Neural cell (in vitro differentiated cells): Measurements from ENCODE around the gene UNC119B. TPM values are rescaled to one million over a fixed set of nuclear protein-coding genes. Genes with fewer than 3 reads are reported as not detected.

Experiments used
- H2AFZ ChIP-seq: fragments of 200-600, 300-800 bp; sonication (generic), shearing (Covaris generic); 2 replicates; pipeline ENCODE4 v1.6.0; 2014; ENCODE audit warnings: low read depth, mild to moderate bottlenecking, antibody characterized with exemption, low read length, moderate library complexity
- H3F3A ChIP-seq: fragments of 200-600 bp; shearing (Covaris generic); 2 replicates; pipeline ENCODE4 v1.6.1; 2016; ENCODE audit warnings: mild to moderate bottlenecking, moderate library complexity, mixed read lengths, antibody characterized with exemption, low read length; ENCODE audit not compliant: insufficient read depth, poor library complexity, severe bottlenecking
- H3K27ac ChIP-seq: fragments of 200-600, 300-800 bp; sonication (generic), shearing (Covaris generic); 2 replicates; pipeline ENCODE4 v1.5.1; 2014; ENCODE audit warnings: mild to moderate bottlenecking, low read length, moderate library complexity
- H3K27me3 ChIP-seq: fragments of 300-800, 200-600 bp; sonication (generic), shearing (Covaris generic); 2 replicates; pipeline ENCODE4 v1.6.0; 2014; ENCODE audit warnings: mild to moderate bottlenecking, low read depth, low read length, moderate library complexity; ENCODE audit not compliant: insufficient read depth
- H3K36me3 ChIP-seq: fragments of 300-800, 200-600 bp; sonication (generic), shearing (Covaris generic); 2 replicates; pipeline ENCODE4 v1.5.1; 2014; ENCODE audit warnings: mild to moderate bottlenecking, antibody characterized with exemption, low read length, moderate library complexity; ENCODE audit not compliant: insufficient read depth
- H3K4me2 ChIP-seq: fragments of 300-800, 200-600 bp; sonication (generic), shearing (Covaris generic); 2 replicates; pipeline ENCODE4 v1.6.0; 2014; ENCODE audit warnings: mild to moderate bottlenecking, low read length
- H3K4me3 ChIP-seq: fragments of 300-800, 200-600 bp; sonication (generic), shearing (Covaris generic); 2 replicates; pipeline ENCODE4 v1.5.1; 2014; ENCODE audit warnings: mild to moderate bottlenecking, low read length, moderate library complexity
- H3K79me2 ChIP-seq: fragments of 200-600 bp; shearing (Covaris generic); replicated peaks from 2 replicates; pipeline ENCODE4 v1.6.0; 2014; ENCODE audit warnings: mild to moderate bottlenecking, low read length, moderate library complexity; ENCODE audit not compliant: insufficient read depth
- H3K9ac ChIP-seq: fragments of 300-800, 200-600 bp; sonication (generic), shearing (Covaris generic); 2 replicates; pipeline ENCODE4 v1.6.1; 2016; ENCODE audit warnings: mild to moderate bottlenecking, low read length, mixed read lengths
- H3K9me2 ChIP-seq: fragments of 200-600 bp; shearing (Covaris generic); 2 replicates; pipeline ENCODE4 v1.6.1; 2016; ENCODE audit warnings: mild to moderate bottlenecking, low read length, mixed read lengths; ENCODE audit not compliant: insufficient read depth
- H3K9me3 ChIP-seq: fragments of 200-600, 300-800 bp; sonication (generic), shearing (Covaris generic); 2 replicates; pipeline ENCODE4 v1.6.1; 2016; ENCODE audit warnings: mild to moderate bottlenecking, mixed run types, low read length, moderate library complexity, mixed read lengths
- H4K20me1 ChIP-seq: fragments of 200-600 bp; shearing (Covaris generic); 2 replicates; pipeline ENCODE4 v1.6.1; 2016; ENCODE audit warnings: mild to moderate bottlenecking, mixed run types; ENCODE audit not compliant: insufficient read depth
- CTCF ChIP-seq: fragments of 450-650 bp; IDR thresholded peaks from 2 replicates; pipeline ENCODE4 v1.5.1; 2014; ENCODE audit warnings: antibody characterized with exemption, mild to moderate bottlenecking, moderate library complexity; ENCODE audit not compliant: poor library complexity, severe bottlenecking
- EP300 ChIP-seq: fragments of 450-650 bp; conservative IDR thresholded peaks from 2 replicates; pipeline ENCODE4 v1.6.1; 2014; ENCODE audit warnings: antibody characterized with exemption, mild to moderate bottlenecking, moderate library complexity; ENCODE audit not compliant: poor library complexity, severe bottlenecking
- EZH2 ChIP-seq: fragments of 200-600, 300-800 bp; shearing (Covaris generic), sonication (generic); IDR thresholded peaks from 2 replicates; pipeline ENCODE4 v1.6.1; 2014; ENCODE audit warnings: antibody characterized with exemption, low read length, borderline replicate concordance, mild to moderate bottlenecking; ENCODE audit not compliant: insufficient read depth, poor library complexity, severe bottlenecking
- MXI1 ChIP-seq: fragments of 450-650 bp; conservative IDR thresholded peaks from 2 replicates; pipeline ENCODE4 v1.6.1; 2014; ENCODE audit warnings: antibody characterized with exemption, mild to moderate bottlenecking; ENCODE audit not compliant: poor library complexity, severe bottlenecking
- POLR2AphosphoS5 ChIP-seq: IDR thresholded peaks from 2 replicates; pipeline ENCODE4 v1.6.1; 2012
- RAD21 ChIP-seq: fragments of 450-650 bp; conservative IDR thresholded peaks from 2 replicates; pipeline ENCODE4 v1.6.1; 2014; ENCODE audit warnings: antibody characterized with exemption, mild to moderate bottlenecking, moderate library complexity
- REST ChIP-seq: IDR thresholded peaks from 2 replicates; pipeline ENCODE4 v1.6.1; 2012; ENCODE audit warnings: borderline replicate concordance
- SMC3 ChIP-seq: fragments of 450-650 bp; conservative IDR thresholded peaks from 2 replicates; pipeline ENCODE4 v1.6.1; 2014; ENCODE audit warnings: antibody characterized with exemption, mild to moderate bottlenecking, moderate library complexity; ENCODE audit not compliant: poor library complexity
- TAF1 ChIP-seq: IDR thresholded peaks from 2 replicates; pipeline ENCODE4 v1.6.1; 2012; ENCODE audit warnings: low read depth
- polyA plus RNA-seq: library from polyadenylated mRNA; depleted of rRNA; stranded (reverse); fragments of >200 nt; gene quantifications from 2 replicates; pipeline ENCODE4 v1.2.3, GENCODE V29; 2014

Gene UNC119B
- polyA plus RNA-seq, 1 donor from 2014 or later: 17.3 TPM

- H3K4me3 ChIP-seq: no peak overlapping the region
- no peaks in the 10 kb centered on the region for H4K20me1 ChIP-seq
- no peak overlapping the region for H3K4me2 ChIP-seq
- no peaks in the 10 kb centered on the region for H3K36me3 ChIP-seq
- no peaks in the 10 kb centered on the region for H3K79me2 ChIP-seq
- no peaks in the 10 kb centered on the region for H3K27me3 ChIP-seq
- no peaks in the 10 kb centered on the region for H3K9me3 ChIP-seq
- H3F3A ChIP-seq: no peaks in the 10 kb centered on the region
- H2AFZ ChIP-seq: no peak overlapping the region
- no peak overlapping the region for H3K27ac ChIP-seq
- TF ChIP-seq RAD21 (no peak), SMC3 (no peak), CTCF (no peak), MXI1 (no peak), POLR2AphosphoS5 (no peak), EP300 (no peak), EZH2 (no peak), REST (no peak), TAF1 (no peak)
- no peaks in the 10 kb centered on the region for H3K9me2 ChIP-seq
- no peak overlapping the region for H3K9ac ChIP-seq
These were observed 34.8 kb downstream of the UNC119B start for GRCh38 chr12:120744922-120745493.

- no peaks in the 10 kb centered on the region for H3K9me3 ChIP-seq
- no peaks in the 10 kb centered on the region for H3K36me3 ChIP-seq
- H4K20me1 ChIP-seq: no peaks in the 10 kb centered on the region
- H3K9ac ChIP-seq: no peak overlapping the region
- H3K27me3 ChIP-seq: no peaks in the 10 kb centered on the region
- no peaks in the 10 kb centered on the region for H3K79me2 ChIP-seq
- no peak for TF ChIP-seq POLR2AphosphoS5
- TF ChIP-seq EZH2: no peak
- TF ChIP-seq EP300: no peak
- no peak for TF ChIP-seq SMC3
- no peak for TF ChIP-seq TAF1
- no peak for TF ChIP-seq REST
- no peak for TF ChIP-seq MXI1
- no peak for TF ChIP-seq RAD21
- TF ChIP-seq CTCF: no peak
- H3K4me2 ChIP-seq: no peak overlapping the region
- no peak overlapping the region for H2AFZ ChIP-seq
- H3K27ac ChIP-seq: no peak overlapping the region
- H3K4me3 ChIP-seq: no peak overlapping the region
- no peaks in the 10 kb centered on the region for H3F3A ChIP-seq
- H3K9me2 ChIP-seq: no peaks in the 10 kb centered on the region
These were observed 38.0 kb downstream of the UNC119B start for GRCh38 chr12:120748242-120748641.
